Gastrocnemius medialis (tissue), 4 donors: ENCODE data around the gene CCRL2. TPM values are rescaled to one million over a fixed set of nuclear protein-coding genes. Genes with fewer than 3 reads are reported as not detected.
"Not testable (repeated sequence)": the region's sequence is repeated elsewhere in the genome, so short reads cannot be mapped to it uniquely, and the experiment has no call there.

Experiments used
- ATAC-seq, 2 donors: fragments of 150-250 bp; one replicate each; pipeline ENCODE4 v1.9.1; 2016
- DNase-seq, 2 donors: peaks; one replicate each; pipeline ENCODE4 v3.0.0-alpha.2; 2019
- H3K27ac ChIP-seq, 4 donors: fragments of 200-600 bp; sonication (generic); 1 replicate in 1 of 4; 2 replicates in 3 of 4; pipeline ENCODE4 v1.5.1; 2016 to 2018; ENCODE audit warnings: mild to moderate bottlenecking in 2 of 4, moderate library complexity in 1 of 4
- H3K27me3 ChIP-seq, 3 donors: fragments of 200-600 bp; sonication (generic) in 2 of 3; 1 replicate in 1 of 3; 2 replicates in 2 of 3; pipeline versions ENCODE4 v1.5.1 to v1.6.0; 2016 to 2019; ENCODE audit warnings: mild to moderate bottlenecking in 1 of 3, moderate library complexity in 1 of 3
- H3K36me3 ChIP-seq, 2 donors: fragments of 200-600 bp; sonication (generic) in 1 of 2; one replicate each; pipeline ENCODE4 v1.5.1; 2017 to 2018
- H3K4me1 ChIP-seq, 2 donors: fragments of 200-600 bp; sonication (generic) in 1 of 2; one replicate each; pipeline ENCODE4 v1.5.1; 2016 to 2017; ENCODE audit warnings: mild to moderate bottlenecking in 2 of 2
- H3K4me3 ChIP-seq, 4 donors: fragments of 200-600 bp; sonication (generic) in 3 of 4; 1 replicate in 1 of 4; 2 replicates in 3 of 4; pipeline ENCODE4 v1.5.1; 2016 to 2019; ENCODE audit warnings: mild to moderate bottlenecking in 2 of 4
- H3K9me3 ChIP-seq, 3 donors: fragments of 200-600 bp; sonication (generic) in 2 of 3; 1 replicate in 1 of 3; 2 replicates in 2 of 3; pipeline ENCODE4 v1.5.1; 2016 to 2019
- CTCF ChIP-seq, 5 experiments: fragments of 450-650 bp in 3 of 5; fragments of 200-600 bp in 2 of 5; sonication (generic) in 2 of 5; IDR thresholded peaks in 4 of 5; conservative IDR thresholded peaks in 1 of 5; 1 replicate in 4 of 5; 2 replicates in 1 of 5; pipeline ENCODE4 v1.5.1; 2016 to 2019; ENCODE audit warnings: antibody characterized with exemption in 5 of 5, mild to moderate bottlenecking in 3 of 5, moderate library complexity in 3 of 5
- POLR2A ChIP-seq, 2 donors: fragments of 450-650 bp; IDR thresholded peaks; one replicate each; pipeline ENCODE4 v1.6.1; 2017; ENCODE audit warnings: antibody characterized with exemption in 2 of 2, mild to moderate bottlenecking in 2 of 2, moderate library complexity in 2 of 2
- in situ Hi-C, 4 donors: fragments of 200-750 bp; cut with MboI; loops; one replicate each; pipeline versions ENCODE4 v1.15.0 to v1.8.0; 2017; ENCODE audit warnings: low sequenced_read_pairs in 4 of 4
- intact Hi-C: fragments of 100-400 bp; cut with DNase I; formaldehyde crosslinking; loops from one replicate; pipeline ENCODE4 v1.15.1; 2023; ENCODE audit warnings: low total_unique reads
- total RNA-seq, 4 donors: library from RNA; depleted of rRNA; stranded (reverse); fragments of >200 nt; gene quantifications; one replicate each; pipeline versions ENCODE4 v1.1.0 to v1.2.3, GENCODE V29; 2016

CCRL2 gene
- total RNA-seq, 4 donors from 2014 or later: 0.29 to 2.5 (median 1.7) TPM

- TF ChIP-seq CTCF (IDR thresholded peaks at IDR 0.05 in 4 of 5, conservative IDR thresholded peaks at IDR 0.05 in 1 of 5): no peak
- no peak for TF ChIP-seq POLR2A (IDR thresholded peaks at IDR 0.05)
These were observed 21.1 kb downstream of the CCRL2 start for GRCh38 chr3:46427916-46428833.

DNA sequence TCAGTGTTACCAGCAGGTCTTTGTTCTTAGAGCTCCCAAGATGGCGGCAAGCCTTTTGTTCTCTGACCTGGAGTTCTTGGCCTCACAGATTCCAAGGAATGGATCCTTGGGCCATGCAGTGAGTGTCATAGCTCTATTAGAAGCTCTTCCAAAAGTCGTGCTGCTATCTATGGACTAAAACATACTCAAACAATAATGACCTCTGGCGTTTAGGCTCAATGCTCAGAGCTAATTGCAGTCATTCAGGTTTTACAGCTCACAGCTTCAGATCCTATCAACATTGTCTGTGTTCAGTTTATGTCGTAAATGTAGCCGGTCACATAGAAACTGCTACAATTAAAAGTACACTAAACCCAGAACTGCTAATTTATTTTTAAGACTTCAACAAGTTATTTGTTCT is 22.2 kb downstream of the CCRL2 start:
- H3K4me3 ChIP-seq: no peak overlapping the region
- H3K9me3 ChIP-seq: no peaks in the 10 kb centered on the region
- TF ChIP-seq CTCF (IDR thresholded peaks at IDR 0.05 in 4 of 5, conservative IDR thresholded peaks at IDR 0.05 in 1 of 5): no peak
- no peak for TF ChIP-seq POLR2A (IDR thresholded peaks at IDR 0.05)
- H3K27me3 ChIP-seq: no peaks in the 10 kb centered on the region
- no peak for ATAC-seq
- no peaks in the 10 kb centered on the region for H3K36me3 ChIP-seq
- no peak for DNase-seq
- no peaks in the 10 kb centered on the region for H3K4me1 ChIP-seq
- in situ Hi-C loops (no loop called here), intact Hi-C loops (loop anchor here (10.0 kb wide), 1 partner anchor 144 kb away; no protein-coding TSS in a partner anchor)
- no peak overlapping the region for H3K27ac ChIP-seq

More at GRCh38 chr3:46427916-46428833, 21.1 kb downstream of the CCRL2 start:
- Histone ChIP-seq H3K27me3 (no peaks in the 10 kb centered on the region), H3K4me1 (no peaks in the 10 kb centered on the region), H3K36me3 (no peaks in the 10 kb centered on the region), H3K27ac (no peak overlapping the region), H3K4me3 (no peak overlapping the region), H3K9me3 (no peaks in the 10 kb centered on the region)
- in situ Hi-C loops (no loop called here), intact Hi-C loops (loop anchor here (10.0 kb wide), 1 partner anchor 143 kb away; no protein-coding TSS in a partner anchor)
- no peak for DNase-seq
- ATAC-seq: no peak

- intact Hi-C loops (loop anchor here (10.0 kb wide), 1 partner anchor 145 kb away; no protein-coding TSS in a partner anchor), in situ Hi-C loops (no loop called here)
- Histone ChIP-seq H3K27me3 (no peaks in the 10 kb centered on the region), H3K27ac (no peak overlapping the region), H3K9me3 (no peaks in the 10 kb centered on the region), H3K4me1 (no peaks in the 10 kb centered on the region), H3K36me3 (no peaks in the 10 kb centered on the region), H3K4me3 (no peak overlapping the region)
- TF ChIP-seq CTCF (IDR thresholded peaks at IDR 0.05 in 4 of 5, conservative IDR thresholded peaks at IDR 0.05 in 1 of 5) (no peak), POLR2A (IDR thresholded peaks at IDR 0.05) (no peak)
- no peak for DNase-seq
- no peak for ATAC-seq
These were observed 22.6 kb downstream of the CCRL2 start for GRCh38 chr3:46429671-46430070.

DNA sequence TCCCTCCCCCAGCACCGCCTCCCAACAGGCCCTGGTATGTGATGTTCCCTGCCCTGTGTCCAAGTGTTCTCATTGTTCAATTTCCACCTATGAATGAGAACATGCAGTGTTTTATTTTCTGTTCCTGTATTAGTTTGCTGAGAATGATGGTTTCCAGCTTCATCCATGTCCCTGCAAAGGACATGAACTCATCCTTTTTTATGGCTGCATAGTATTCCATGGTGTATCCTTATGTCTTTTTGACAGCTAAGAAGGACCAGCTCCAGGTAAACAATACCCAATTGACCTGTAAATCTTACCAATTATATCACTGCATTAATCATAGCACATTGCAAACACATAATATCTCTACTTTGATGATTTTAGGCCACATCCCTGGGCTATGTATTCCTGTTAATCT is 23.8 kb downstream of the CCRL2 start:
- H3K27me3 ChIP-seq, DNase-seq, H3K9me3 ChIP-seq, in situ Hi-C loops, H3K36me3 ChIP-seq, ATAC-seq, H3K4me1 ChIP-seq, intact Hi-C loops, H3K27ac ChIP-seq, H3K4me3 ChIP-seq: not testable (repeated sequence)

GRCh38 chr3:46431905-46432304 is 24.8 kb downstream of the CCRL2 start:
- H3K27ac ChIP-seq, H3K4me1 ChIP-seq, in situ Hi-C loops, H3K4me3 ChIP-seq, H3K9me3 ChIP-seq, ATAC-seq, DNase-seq, H3K36me3 ChIP-seq, intact Hi-C loops, H3K27me3 ChIP-seq: not testable (repeated sequence)

- H3K4me1 ChIP-seq, H3K9me3 ChIP-seq, H3K27ac ChIP-seq, H3K36me3 ChIP-seq, H3K27me3 ChIP-seq, DNase-seq, in situ Hi-C loops, intact Hi-C loops, ATAC-seq, H3K4me3 ChIP-seq: not testable (repeated sequence)
These were observed 26.1 kb downstream of the CCRL2 start for GRCh38 chr3:46433118-46433517.
